ENCODE measurements around the gene GALNT10.

- no peak for TF ChIP-seq POLR2A (IDR thresholded peaks at IDR 0.05)
- TF ChIP-seq CTCF (IDR thresholded peaks at IDR 0.05) = no peak
- TF ChIP-seq POLR2AphosphoS5 (IDR thresholded peaks at IDR 0.05) = no peak
Measured at GRCh38 chr5:154196955-154197652, 6.6 kb downstream of the GALNT10 start.

Data from suprapubic skin (tissue), 4 donors.